HG02759 (cell line): Measurements from ENCODE around the gene FNDC10.

Experiments
- ATAC-seq: cut with Tn5 transposase; IDR thresholded peaks from one replicate; pipeline ENCODE4 v1.9.1; 2021; ENCODE audit warnings: mild to moderate bottlenecking, moderate library complexity; ENCODE audit not compliant: unreplicated experiment

FNDC10 gene

DNA sequence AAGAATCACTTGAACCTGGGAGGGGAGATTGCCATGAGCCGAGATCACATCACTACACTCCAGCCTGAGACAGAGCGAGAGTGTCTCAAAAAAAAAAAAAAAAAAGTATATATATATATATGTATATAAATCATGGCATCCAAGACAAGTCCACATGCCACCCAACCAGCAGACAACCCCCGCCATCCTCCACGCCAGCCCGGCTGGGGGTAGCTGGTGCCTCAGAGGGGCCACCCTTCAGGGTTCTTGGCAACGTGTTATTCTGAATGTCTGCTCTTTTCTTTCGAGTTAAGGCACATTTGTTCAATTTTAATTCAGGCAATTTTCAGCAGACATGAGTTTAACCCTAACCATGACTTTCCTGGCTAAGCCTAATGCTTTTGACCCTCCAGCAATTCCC lies 49.8 kb downstream of the FNDC10 start:
- no peak for ATAC-seq

GRCh38 chr1:1548591-1548990 lies 51.3 kb downstream of the FNDC10 start:
- no peak for ATAC-seq
